MCF 10A (cell line): ENCODE measurements around the gene TNS2. TPM values are rescaled to one million over a fixed set of nuclear protein-coding genes. Genes with fewer than 3 reads are reported as not detected.

Experiments
- BruUV-seq: library from RNA; stranded (reverse); fragments of 400-500 nt; replicated peaks from 2 replicates; lab custom pipeline; 2021; lab: Mats Ljungman, UMichigan
- CTCF ChIA-PET: fragments of 300-600 bp; sonication (Branson Sonifier 250); formaldehyde crosslinking; extraction: SDS; loops from one replicate; lab custom pipeline; 2021; ENCODE audit warnings: antibody characterized with exemption, inconsistent platforms; lab: Yijun Ruan, JAX
- POLR2A ChIA-PET: fragments of 300-600, 350-650 bp; sonication (Branson Sonifier 250); formaldehyde crosslinking; extraction: SDS; loops from one replicate; lab custom pipeline; 2020; ENCODE audit warnings: antibody characterized with exemption, inconsistent platforms; lab: Yijun Ruan, JAX
- DNase-seq: peaks from one replicate; pipeline ENCODE4 v3.0.0-alpha.2; 2018; ENCODE audit not compliant: unreplicated experiment
- H3K27ac Mint-ChIP-seq: one replicate; pipeline ENCODE4 v1.8.0; 2022; ENCODE audit warnings: mild to moderate bottlenecking, low read depth, mixed read lengths; ENCODE audit not compliant: unreplicated experiment
- H3K27me3 Mint-ChIP-seq: one replicate; pipeline ENCODE4 v1.8.0; 2022; ENCODE audit warnings: mixed read lengths; ENCODE audit not compliant: insufficient read depth, unreplicated experiment
- H3K36me3 Mint-ChIP-seq: one replicate; pipeline ENCODE4 v1.8.0; 2022; ENCODE audit warnings: mild to moderate bottlenecking, moderate library complexity, mixed read lengths; ENCODE audit not compliant: insufficient read depth, unreplicated experiment
- H3K4me1 Mint-ChIP-seq: one replicate; pipeline ENCODE4 v1.8.0; 2022; ENCODE audit warnings: mixed read lengths; ENCODE audit not compliant: insufficient read depth, unreplicated experiment
- H3K4me3 Mint-ChIP-seq: one replicate; pipeline ENCODE4 v1.8.0; 2022; ENCODE audit warnings: mild to moderate bottlenecking, moderate library complexity, mixed read lengths; ENCODE audit not compliant: unreplicated experiment
- H3K9me3 Mint-ChIP-seq: one replicate; pipeline ENCODE4 v1.8.0; 2022; ENCODE audit warnings: mixed read lengths; ENCODE audit not compliant: unreplicated experiment
- CTCF ChIP-seq: fragments of 200-600 bp; IDR thresholded peaks from one replicate; pipeline ENCODE4 v1.8.0; 2022; ENCODE audit warnings: antibody characterized with exemption, mild to moderate bottlenecking; ENCODE audit not compliant: unreplicated experiment
- intact Hi-C: fragments of 100-400 bp; cut with micrococcal nuclease; formaldehyde crosslinking; loops from 2 replicates; pipeline ENCODE4 v1.14.1; 2022
- total RNA-seq: library from RNA; stranded (reverse); gene quantifications from 2 replicates; pipeline ENCODE4 v1.2.3, GENCODE V29; 2022

Gene TNS2
- total RNA-seq, 1 experiment from 2014 or later: 22.3 TPM

- POLR2A ChIA-PET: interaction anchor here (0.7 to 4.8 kb wide), 13 partner anchors 9 to 900 kb away, joined by 3 to 34 read pairs (median 5); partner anchors contain the start of genes EIF4B, IGFBP6 and SPRYD3
- no peaks in the 10 kb centered on the region for H3K9me3 Mint-ChIP-seq
- peaks cover 46% of the 10 kb centered on the region for H3K4me1 Mint-ChIP-seq
- intact Hi-C loops: no loop called here
- H3K4me3 Mint-ChIP-seq: peak overlapping the region; percentile 80
- H3K36me3 Mint-ChIP-seq: peaks cover 19% of the 10 kb centered on the region
- peak overlapping the region; percentile 87 for H3K27ac Mint-ChIP-seq
- peak; percentile 28 for TF ChIP-seq CTCF
- CTCF ChIA-PET: interaction anchor here (0.5 to 2.0 kb wide), 21 partner anchors 8 to 1582 kb away, joined by 3 to 9 read pairs (median 3); partner anchors contain the start of gene NPFF
- BruUV-seq: no TSS peak
- no peaks in the 10 kb centered on the region for H3K27me3 Mint-ChIP-seq
- DNase-seq: peak; percentile 64
Observed at GRCh38 chr12:53047221-53048032, 2.4 kb upstream of the TNS2 start.

DNA sequence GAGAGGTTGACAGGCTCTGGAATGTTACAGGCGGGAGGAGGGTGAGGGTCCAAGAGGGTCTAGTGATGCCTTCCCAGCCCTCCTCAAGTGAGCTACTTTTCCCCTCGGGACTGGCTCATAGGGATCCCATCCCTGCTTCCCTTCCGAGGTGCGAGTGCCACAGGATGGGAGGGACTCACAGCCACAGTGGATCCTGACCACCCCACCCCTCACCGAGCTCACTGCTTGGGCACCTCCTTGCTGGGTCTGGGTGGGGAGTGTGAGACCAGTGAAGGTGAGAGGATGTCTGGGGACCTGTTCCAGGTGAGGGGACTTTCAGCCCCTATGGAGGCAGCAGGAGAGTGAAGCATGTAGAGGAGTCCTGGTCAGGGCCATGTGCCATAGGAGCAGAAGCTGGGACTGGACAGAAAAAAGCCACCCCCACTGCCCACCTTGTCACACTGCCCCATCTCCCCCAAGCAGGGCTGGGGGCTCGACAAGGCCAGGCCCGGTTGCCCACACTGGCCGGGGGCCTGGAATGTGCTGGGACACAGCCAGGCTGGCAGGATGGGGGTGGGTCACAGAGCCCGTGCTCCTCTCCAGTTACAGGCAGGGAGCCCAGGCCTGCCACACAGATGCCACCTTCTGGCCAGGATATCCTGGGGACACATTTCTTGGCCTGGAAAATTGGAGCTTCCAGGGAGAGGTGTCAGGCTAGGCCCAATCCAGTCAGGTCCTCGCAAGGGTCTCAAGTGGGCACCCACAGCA, 1.7 kb upstream of the TNS2 start:
- BruUV-seq: no TSS peak
- peaks cover 48% of the 10 kb centered on the region for H3K4me1 Mint-ChIP-seq
- peak; percentile 11 for TF ChIP-seq CTCF

GRCh38 chr12:53048780-53049401, 974 bp upstream of the TNS2 start:
- BruUV-seq: no TSS peak
- peak; percentile 78 for DNase-seq

More for the DNA sequence above, 1.7 kb upstream of the TNS2 start:
- H3K27me3 Mint-ChIP-seq: no peaks in the 10 kb centered on the region
- H3K4me3 Mint-ChIP-seq: peak overlapping the region; percentile 80
- intact Hi-C loops: no loop called here
- H3K36me3 Mint-ChIP-seq: peaks cover 12% of the 10 kb centered on the region
- DNase-seq: peak; percentile 58
- POLR2A ChIA-PET: interaction anchor here (0.7 to 4.8 kb wide), 18 partner anchors 9 to 901 kb away, joined by 3 to 34 read pairs (median 4); partner anchors contain the start of genes EIF4B, IGFBP6, MYG1 and SPRYD3
- H3K9me3 Mint-ChIP-seq: no peaks in the 10 kb centered on the region
- H3K27ac Mint-ChIP-seq: peak overlapping the region; percentile 59
- CTCF ChIA-PET: interaction anchor here (0.5 to 2.0 kb wide), 23 partner anchors 9 to 977 kb away, joined by 3 to 9 read pairs (median 3); no protein-coding TSS in a partner anchor

More at GRCh38 chr12:53048780-53049401, 974 bp upstream of the TNS2 start:
- Mint-ChIP-seq H3K27me3 (no peaks in the 10 kb centered on the region), H3K4me3 (peak overlapping the region; percentile 80), H3K27ac (peak overlapping the region; percentile 59), H3K9me3 (no peaks in the 10 kb centered on the region), H3K36me3 (peaks cover 9% of the 10 kb centered on the region), H3K4me1 (peaks cover 54% of the 10 kb centered on the region)
- intact Hi-C loops: no loop called here
- CTCF ChIA-PET: interaction anchor here (0.5 to 2.0 kb wide), 10 partner anchors 10 to 977 kb away, joined by 3 to 9 read pairs (median 4); no protein-coding TSS in a partner anchor
- POLR2A ChIA-PET: interaction anchor here (0.6 to 4.8 kb wide), 13 partner anchors 9 to 574 kb away, joined by 3 to 34 read pairs (median 4); partner anchors contain the start of genes EIF4B, MYG1 and SPRYD3
- TF ChIP-seq CTCF: no peak
